Adrenal gland (tissue), 5 donors: Measurements from ENCODE around the gene IGF2R.

Source experiments
- POLR2A ChIP-seq, 2 donors: fragments of 450-650 bp; IDR thresholded peaks; one replicate each; pipeline ENCODE4 v1.6.1; 2017; ENCODE audit warnings: antibody characterized with exemption in 2 of 2, mild to moderate bottlenecking in 2 of 2, moderate library complexity in 1 of 2
- TF ChIP-seq, protein P1 (sequence below), 6 experiments: fragments of 450-650 bp in 4 of 6; fragments of 200-600 bp in 2 of 6; sonication (generic) in 1 of 6; IDR thresholded peaks; 1 replicate in 5 of 6; 2 replicates in 1 of 6; pipeline versions ENCODE4 v1.5.1 to v1.8.0; 2016 to 2021; ENCODE audit warnings: antibody characterized with exemption in 6 of 6, mild to moderate bottlenecking in 2 of 6, moderate library complexity in 1 of 6
- donor health status: DM: no; HTN: no; CAD: no.

DNA sequence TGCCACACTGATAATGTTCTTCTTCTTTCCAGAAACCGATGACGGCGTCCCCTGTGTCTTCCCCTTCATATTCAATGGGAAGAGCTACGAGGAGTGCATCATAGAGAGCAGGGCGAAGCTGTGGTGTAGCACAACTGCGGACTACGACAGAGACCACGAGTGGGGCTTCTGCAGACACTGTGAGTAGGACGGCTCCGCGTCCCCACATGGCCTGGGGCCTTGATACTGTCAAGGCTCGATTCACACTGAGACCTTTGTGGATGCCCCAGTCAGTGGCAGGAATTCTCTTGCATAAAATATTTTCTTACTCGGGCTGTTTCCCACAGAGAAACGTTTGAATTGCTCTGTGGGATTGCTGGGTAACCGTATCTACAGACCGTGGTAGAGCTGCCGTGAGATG, 111.2 kb downstream of the IGF2R start:
- TF ChIP-seq, protein P1, sequence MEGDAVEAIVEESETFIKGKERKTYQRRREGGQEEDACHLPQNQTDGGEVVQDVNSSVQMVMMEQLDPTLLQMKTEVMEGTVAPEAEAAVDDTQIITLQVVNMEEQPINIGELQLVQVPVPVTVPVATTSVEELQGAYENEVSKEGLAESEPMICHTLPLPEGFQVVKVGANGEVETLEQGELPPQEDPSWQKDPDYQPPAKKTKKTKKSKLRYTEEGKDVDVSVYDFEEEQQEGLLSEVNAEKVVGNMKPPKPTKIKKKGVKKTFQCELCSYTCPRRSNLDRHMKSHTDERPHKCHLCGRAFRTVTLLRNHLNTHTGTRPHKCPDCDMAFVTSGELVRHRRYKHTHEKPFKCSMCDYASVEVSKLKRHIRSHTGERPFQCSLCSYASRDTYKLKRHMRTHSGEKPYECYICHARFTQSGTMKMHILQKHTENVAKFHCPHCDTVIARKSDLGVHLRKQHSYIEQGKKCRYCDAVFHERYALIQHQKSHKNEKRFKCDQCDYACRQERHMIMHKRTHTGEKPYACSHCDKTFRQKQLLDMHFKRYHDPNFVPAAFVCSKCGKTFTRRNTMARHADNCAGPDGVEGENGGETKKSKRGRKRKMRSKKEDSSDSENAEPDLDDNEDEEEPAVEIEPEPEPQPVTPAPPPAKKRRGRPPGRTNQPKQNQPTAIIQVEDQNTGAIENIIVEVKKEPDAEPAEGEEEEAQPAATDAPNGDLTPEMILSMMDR (IDR thresholded peaks at IDR 0.05) = no peak
- no peak for TF ChIP-seq POLR2A (IDR thresholded peaks at IDR 0.05)
